ENCODE measurements around the gene PADI2. TPM values are rescaled to one million over a fixed set of nuclear protein-coding genes. Genes with fewer than 3 reads are reported as not detected.

The PADI2 gene
- total and polyA plus RNA-seq, 9 donors, result 37.2 to 81.7 (median 67.8) TPM

GRCh38 chr1:17117451-17118265, 1.6 kb downstream of the PADI2 start:
- peak; percentile 70 for DNase-seq

GRCh38 chr1:17116643-17117042, 2.6 kb downstream of the PADI2 start:
- Histone ChIP-seq H3K27me3 (ENCODE audit: control insufficient read depth, insufficient read depth, low read length) (peaks cover 45% of the 10 kb centered on the region), H3K4me1 (ENCODE audit: control insufficient read depth, insufficient read depth, low read length) (peaks cover 58% of the 10 kb centered on the region)
- WGBS (ENCODE audit: insufficient coverage), result no CpG with 5 or more reads among the region's 1 CpG

More at GRCh38 chr1:17117451-17118265, 1.6 kb downstream of the PADI2 start:
- WGBS (ENCODE audit: insufficient coverage), result 42% methylated on average over 6 of the region's 16 CpGs
- H3K4me1 ChIP-seq (ENCODE audit: control insufficient read depth, insufficient read depth, low read length), result peaks cover 60% of the 10 kb centered on the region
- H3K27me3 ChIP-seq (ENCODE audit: control insufficient read depth, insufficient read depth, low read length), result peaks cover 45% of the 10 kb centered on the region
- H3K27ac ChIP-seq (ENCODE audit: low read length), result peak overlapping the region; percentile 55
- no peaks in the 10 kb centered on the region for H3K36me3 ChIP-seq (ENCODE audit: control insufficient read depth, insufficient read depth, low read length)
- H3K4me3 ChIP-seq (ENCODE audit: low read length), result peak overlapping the region; percentile 26
- no peaks in the 10 kb centered on the region for H3K9me3 ChIP-seq (replicated peaks; ENCODE audit: control insufficient read depth, low read depth, low read length)

GRCh38 chr1:17113963-17114362, 5.3 kb downstream of the PADI2 start:
- Histone ChIP-seq H3K36me3 (ENCODE audit: control insufficient read depth, insufficient read depth, low read length) (no peaks in the 10 kb centered on the region), H3K4me1 (ENCODE audit: control insufficient read depth, insufficient read depth, low read length) (peaks cover 54% of the 10 kb centered on the region), H3K4me3 (ENCODE audit: low read length) (no peak overlapping the region), H3K27me3 (ENCODE audit: control insufficient read depth, insufficient read depth, low read length) (peaks cover 35% of the 10 kb centered on the region), H3K27ac (ENCODE audit: low read length) (peak overlapping the region; percentile 77), H3K9me3 (replicated peaks; ENCODE audit: control insufficient read depth, low read depth, low read length) (no peaks in the 10 kb centered on the region)
- DNase-seq, result peak; percentile 61
- WGBS (ENCODE audit: insufficient coverage), result 33% methylated on average over 2 of the region's 7 CpGs

More at GRCh38 chr1:17116643-17117042, 2.6 kb downstream of the PADI2 start:
- H3K4me3 ChIP-seq (ENCODE audit: low read length), result no peak overlapping the region
- H3K27ac ChIP-seq (ENCODE audit: low read length), result no peak overlapping the region
- H3K36me3 ChIP-seq (ENCODE audit: control insufficient read depth, insufficient read depth, low read length), result no peaks in the 10 kb centered on the region
- no peak for DNase-seq
- no peaks in the 10 kb centered on the region for H3K9me3 ChIP-seq (replicated peaks; ENCODE audit: control insufficient read depth, low read depth, low read length)

GRCh38 chr1:17112496-17113236, 6.6 kb downstream of the PADI2 start:
- 49% methylated on average over 7 of the region's 7 CpGs for WGBS (ENCODE audit: insufficient coverage)

GRCh38 chr1:17112076-17112475, 7.2 kb downstream of the PADI2 start:
- DNase-seq, result no peak
- Histone ChIP-seq H3K27me3 (ENCODE audit: control insufficient read depth, insufficient read depth, low read length) (peaks cover 21% of the 10 kb centered on the region), H3K4me1 (ENCODE audit: control insufficient read depth, insufficient read depth, low read length) (peaks cover 47% of the 10 kb centered on the region), H3K9me3 (replicated peaks; ENCODE audit: control insufficient read depth, low read depth, low read length) (no peaks in the 10 kb centered on the region), H3K27ac (ENCODE audit: low read length) (no peak overlapping the region), H3K36me3 (ENCODE audit: control insufficient read depth, insufficient read depth, low read length) (no peaks in the 10 kb centered on the region), H3K4me3 (ENCODE audit: low read length) (no peak overlapping the region)
- WGBS (ENCODE audit: insufficient coverage), result 66% methylated on average over 6 of the region's 6 CpGs

More at GRCh38 chr1:17112496-17113236, 6.6 kb downstream of the PADI2 start:
- peaks cover 46% of the 10 kb centered on the region for H3K4me1 ChIP-seq (ENCODE audit: control insufficient read depth, insufficient read depth, low read length)
- peak; percentile 60 for DNase-seq
- no peak overlapping the region for H3K4me3 ChIP-seq (ENCODE audit: low read length)
- no peaks in the 10 kb centered on the region for H3K36me3 ChIP-seq (ENCODE audit: control insufficient read depth, insufficient read depth, low read length)
- H3K9me3 ChIP-seq (replicated peaks; ENCODE audit: control insufficient read depth, low read depth, low read length), result no peaks in the 10 kb centered on the region
- H3K27me3 ChIP-seq (ENCODE audit: control insufficient read depth, insufficient read depth, low read length), result peaks cover 24% of the 10 kb centered on the region
- no peak overlapping the region for H3K27ac ChIP-seq (ENCODE audit: low read length)

- Histone ChIP-seq H3K27me3 (ENCODE audit: control insufficient read depth, insufficient read depth, low read length) (peaks cover 9% of the 10 kb centered on the region), H3K4me3 (ENCODE audit: low read length) (no peak overlapping the region), H3K36me3 (ENCODE audit: control insufficient read depth, insufficient read depth, low read length) (no peaks in the 10 kb centered on the region), H3K27ac (ENCODE audit: low read length) (no peak overlapping the region), H3K9me3 (replicated peaks; ENCODE audit: control insufficient read depth, low read depth, low read length) (no peaks in the 10 kb centered on the region), H3K4me1 (ENCODE audit: control insufficient read depth, insufficient read depth, low read length) (peaks cover 52% of the 10 kb centered on the region)
- DNase-seq, result no peak
- 64% methylated on average over 1 of the region's 2 CpGs for WGBS (ENCODE audit: insufficient coverage)
Measured at GRCh38 chr1:17110555-17110926, 8.7 kb downstream of the PADI2 start.

- H3K27ac ChIP-seq (ENCODE audit: low read length), result peak overlapping the region; percentile 20
- peaks cover 52% of the 10 kb centered on the region for H3K4me1 ChIP-seq (ENCODE audit: control insufficient read depth, insufficient read depth, low read length)
- WGBS (ENCODE audit: insufficient coverage), result 29% methylated on average over 2 of the region's 5 CpGs
- no peaks in the 10 kb centered on the region for H3K36me3 ChIP-seq (ENCODE audit: control insufficient read depth, insufficient read depth, low read length)
- H3K4me3 ChIP-seq (ENCODE audit: low read length), result no peak overlapping the region
- peak; percentile 36 for DNase-seq
- H3K9me3 ChIP-seq (replicated peaks; ENCODE audit: control insufficient read depth, low read depth, low read length), result no peaks in the 10 kb centered on the region
- peaks cover 9% of the 10 kb centered on the region for H3K27me3 ChIP-seq (ENCODE audit: control insufficient read depth, insufficient read depth, low read length)
Measured at GRCh38 chr1:17109892-17110554, 9.2 kb downstream of the PADI2 start.

- Histone ChIP-seq H3K4me1 (ENCODE audit: control insufficient read depth, insufficient read depth, low read length) (peaks cover 46% of the 10 kb centered on the region), H3K27me3 (ENCODE audit: control insufficient read depth, insufficient read depth, low read length) (peaks cover 4% of the 10 kb centered on the region), H3K36me3 (ENCODE audit: control insufficient read depth, insufficient read depth, low read length) (no peaks in the 10 kb centered on the region), H3K4me3 (ENCODE audit: low read length) (no peak overlapping the region), H3K9me3 (replicated peaks; ENCODE audit: control insufficient read depth, low read depth, low read length) (no peaks in the 10 kb centered on the region), H3K27ac (ENCODE audit: low read length) (no peak overlapping the region)
- DNase-seq, result no peak
- WGBS (ENCODE audit: insufficient coverage), result no CpG with 5 or more reads among the region's 1 CpG
Measured at GRCh38 chr1:17108786-17109185, 10.5 kb downstream of the PADI2 start.

- Histone ChIP-seq H3K36me3 (ENCODE audit: control insufficient read depth, insufficient read depth, low read length) (no peaks in the 10 kb centered on the region), H3K4me3 (ENCODE audit: low read length) (no peak overlapping the region), H3K27me3 (ENCODE audit: control insufficient read depth, insufficient read depth, low read length) (peaks cover 4% of the 10 kb centered on the region), H3K4me1 (ENCODE audit: control insufficient read depth, insufficient read depth, low read length) (peaks cover 42% of the 10 kb centered on the region), H3K27ac (ENCODE audit: low read length) (no peak overlapping the region), H3K9me3 (replicated peaks; ENCODE audit: control insufficient read depth, low read depth, low read length) (no peaks in the 10 kb centered on the region)
- no peak for DNase-seq
- WGBS (ENCODE audit: insufficient coverage), result 56% methylated on average over 4 of the region's 8 CpGs
Measured at GRCh38 chr1:17108360-17108759, 10.9 kb downstream of the PADI2 start.

- Histone ChIP-seq H3K36me3 (ENCODE audit: control insufficient read depth, insufficient read depth, low read length) (no peaks in the 10 kb centered on the region), H3K4me1 (ENCODE audit: control insufficient read depth, insufficient read depth, low read length) (peaks cover 41% of the 10 kb centered on the region), H3K4me3 (ENCODE audit: low read length) (no peak overlapping the region), H3K9me3 (replicated peaks; ENCODE audit: control insufficient read depth, low read depth, low read length) (no peaks in the 10 kb centered on the region), H3K27ac (ENCODE audit: low read length) (no peak overlapping the region), H3K27me3 (ENCODE audit: control insufficient read depth, insufficient read depth, low read length) (peaks cover 4% of the 10 kb centered on the region)
- WGBS (ENCODE audit: insufficient coverage), result 89% methylated on average over 9 of the region's 17 CpGs
- DNase-seq, result no peak
Measured at GRCh38 chr1:17104782-17105181, 14.5 kb downstream of the PADI2 start.
